PFSK-1 (cell line): Measurements from ENCODE around the gene EMP3.

Source experiments
- FOXP2 ChIP-seq: optimal IDR thresholded peaks from 2 replicates; pipeline ENCODE3; 2011; ENCODE audit warnings: borderline replicate concordance, control low read depth, inconsistent platforms; ENCODE audit not compliant: insufficient read depth; ENCODE audit errors: extremely low read length, extremely low read depth
- POLR2AphosphoS5 ChIP-seq: IDR thresholded peaks from 2 replicates; pipeline ENCODE4 v1.6.1; 2012; ENCODE audit warnings: low read depth, mild to moderate bottlenecking, control low read depth, low read length, moderate library complexity
- REST ChIP-seq, 2 experiments: IDR thresholded peaks; 2 replicates each; pipeline versions ENCODE4 v1.6.1 to v1.8.0; 2011 to 2012; ENCODE audit warnings: low read depth in 2 of 2, low read length in 2 of 2, control low read depth in 1 of 2, inconsistent platforms in 1 of 2, mild to moderate bottlenecking in 1 of 2, moderate library complexity in 1 of 2; ENCODE audit not compliant: insufficient read depth in 1 of 2
- SIN3A ChIP-seq: IDR thresholded peaks from 2 replicates; pipeline ENCODE4 v1.6.1; 2012; ENCODE audit warnings: mild to moderate bottlenecking, low read length, moderate library complexity, borderline replicate concordance; ENCODE audit not compliant: insufficient read depth
- TAF1 ChIP-seq: IDR thresholded peaks from 2 replicates; pipeline ENCODE4 v1.6.1; 2012; ENCODE audit warnings: low read length, control low read depth, borderline replicate concordance; ENCODE audit not compliant: insufficient read depth

Gene EMP3

GRCh38 chr19:48364598-48365348 lies 39.4 kb downstream of the EMP3 start:
- TF ChIP-seq FOXP2: no peak
- TF ChIP-seq SIN3A: no peak
- no peak for TF ChIP-seq REST (IDR thresholded peaks at IDR 0.05; ENCODE audit: insufficient read depth in 1 of 2, low read depth in 2 of 2, low read length in 2 of 2)
- TF ChIP-seq POLR2AphosphoS5: no peak
- no peak for TF ChIP-seq TAF1

GRCh38 chr19:48365602-48366001 lies 40.2 kb downstream of the EMP3 start:
- TF ChIP-seq SIN3A (no peak), POLR2AphosphoS5 (no peak), REST (IDR thresholded peaks at IDR 0.05; ENCODE audit: insufficient read depth in 1 of 2, low read depth in 2 of 2, low read length in 2 of 2) (no peak), TAF1 (no peak), FOXP2 (no peak)

GRCh38 chr19:48367855-48368254 lies 42.5 kb downstream of the EMP3 start:
- TF ChIP-seq TAF1 (no peak), REST (IDR thresholded peaks at IDR 0.05; ENCODE audit: insufficient read depth in 1 of 2, low read depth in 2 of 2, low read length in 2 of 2) (no peak), SIN3A (no peak), POLR2AphosphoS5 (no peak), FOXP2 (no peak)

GRCh38 chr19:48368936-48369335 lies 43.6 kb downstream of the EMP3 start:
- TF ChIP-seq REST (IDR thresholded peaks at IDR 0.05; ENCODE audit: insufficient read depth in 1 of 2, low read depth in 2 of 2, low read length in 2 of 2) (no peak), FOXP2 (no peak), TAF1 (no peak), SIN3A (no peak), POLR2AphosphoS5 (no peak)

GRCh38 chr19:48370955-48371354 lies 45.6 kb downstream of the EMP3 start:
- TF ChIP-seq SIN3A (no peak), REST (IDR thresholded peaks at IDR 0.05; ENCODE audit: insufficient read depth in 1 of 2, low read depth in 2 of 2, low read length in 2 of 2) (no peak), TAF1 (no peak), FOXP2 (no peak), POLR2AphosphoS5 (no peak)
